ENCODE data around the gene SEZ6.

GRCh38 chr17:28963841-28964240 lies 42.0 kb downstream of the SEZ6 start:
- TF ChIP-seq POLR2AphosphoS5 (IDR thresholded peaks at IDR 0.05) (no peak), POLR2A (IDR thresholded peaks at IDR 0.05) (no peak)

Measured in breast epithelium (tissue), 3 donors.